CD4-positive, alpha-beta T cell treated with Interleukin-6 for 4 hours (primary cell): ENCODE results near the gene AUH.
A peak's percentile ranks its signal among the peaks of the same experiment; 100 is the strongest.
"Not testable (repeated sequence)": the region's sequence is repeated elsewhere in the genome, so short reads cannot be mapped to it uniquely, and the experiment has no call there.

Source experiments
- DNase-seq: peaks from one replicate; pipeline ENCODE4 v3.0.0-alpha.2; 2020; ENCODE audit warnings: mixed read lengths

The AUH gene

GRCh38 chr9:91200692-91201336, 160.9 kb downstream of the AUH start:
- DNase-seq = no peak

GRCh38 chr9:91199739-91200497, 161.8 kb downstream of the AUH start:
- DNase-seq = no peak

GRCh38 chr9:91198881-91199280, 162.8 kb downstream of the AUH start:
- DNase-seq = not testable (repeated sequence)

GRCh38 chr9:91198405-91198804, 163.3 kb downstream of the AUH start:
- no peak for DNase-seq

GRCh38 chr9:91197232-91198181, 164.2 kb downstream of the AUH start:
- DNase-seq = no peak

- no peak for DNase-seq
Measured at GRCh38 chr9:91196103-91196950, 165.4 kb downstream of the AUH start.

- no peak for DNase-seq
Measured at GRCh38 chr9:91195372-91196012, 166.2 kb downstream of the AUH start.

- DNase-seq = peak; percentile 66
Measured at GRCh38 chr9:91193658-91194391, 167.9 kb downstream of the AUH start.

- no peak for DNase-seq
Measured at GRCh38 chr9:91193087-91193657, 168.5 kb downstream of the AUH start.

GRCh38 chr9:91192381-91193086, 169.2 kb downstream of the AUH start:
- peak; percentile 63 for DNase-seq

- no peak for DNase-seq
Measured at GRCh38 chr9:91191411-91192380, 170.0 kb downstream of the AUH start.

- no peak for DNase-seq
Measured at GRCh38 chr9:91190062-91190461, 171.7 kb downstream of the AUH start.

- DNase-seq = no peak
Measured at GRCh38 chr9:91188719-91189590, 172.8 kb downstream of the AUH start.

- DNase-seq = no peak
Measured at GRCh38 chr9:91187965-91188344, 173.8 kb downstream of the AUH start.

GRCh38 chr9:91187311-91187964, 174.3 kb downstream of the AUH start:
- DNase-seq = no peak

- DNase-seq = no peak
Measured at GRCh38 chr9:91186632-91187108, 175.0 kb downstream of the AUH start.
